ENCODE measurements around the gene PRRG4.

- no peak for TF ChIP-seq CTCF (IDR thresholded peaks at IDR 0.05; ENCODE audit: poor library complexity)
- TF ChIP-seq EZH2phosphoT487 (IDR thresholded peaks at IDR 0.05; ENCODE audit: low read depth, severe bottlenecking, unreplicated experiment) = no peak
- TF ChIP-seq EZH2 (IDR thresholded peaks at IDR 0.05; ENCODE audit: borderline replicate concordance) = no peak
These were observed 62.1 kb downstream of the PRRG4 start for GRCh38 chr11:32891657-32892354.

Measured in hepatocyte (in vitro differentiated cells).